Activated CD4-positive, alpha-beta memory T cell treated with anti-CD3 and anti-CD28 coated beads for 36 hours (primary cell): Measurements from ENCODE around the gene ADAMTSL3. TPM values are rescaled to one million over a fixed set of nuclear protein-coding genes. Genes with fewer than 3 reads are reported as not detected.
A peak's percentile ranks its signal among the peaks of the same experiment; 100 is the strongest.

Experiments used
- CTCF ChIA-PET: fragments of 350-600 bp; sonication (Branson Sonifier 250); formaldehyde crosslinking; loops from one replicate; lab custom pipeline; 2021; ENCODE audit warnings: antibody characterized with exemption, inconsistent platforms; lab: Charles Lee
- POLR2A ChIA-PET: fragments of 350-600 bp; sonication (Branson Sonifier 250); formaldehyde crosslinking; loops from one replicate; lab custom pipeline; 2021; ENCODE audit warnings: antibody characterized with exemption; lab: Charles Lee
- DNase-seq: peaks from one replicate; pipeline ENCODE4 v3.0.0-alpha.2; 2020
- H3K27ac Mint-ChIP-seq: one replicate; pipeline ENCODE4 v1.8.0; 2021; ENCODE audit warnings: mixed read lengths
- H3K27me3 Mint-ChIP-seq: one replicate; pipeline ENCODE4 v1.8.0; 2021; ENCODE audit warnings: mixed read lengths
- H3K36me3 Mint-ChIP-seq: one replicate; pipeline ENCODE4 v1.8.0; 2021; ENCODE audit warnings: mixed read lengths
- H3K4me1 Mint-ChIP-seq: one replicate; pipeline ENCODE4 v1.8.0; 2021; ENCODE audit warnings: low read depth, mixed read lengths
- H3K4me3 Mint-ChIP-seq: one replicate; pipeline ENCODE4 v1.8.0; 2021; ENCODE audit warnings: mild to moderate bottlenecking, mixed read lengths
- H3K9me3 Mint-ChIP-seq: one replicate; pipeline ENCODE4 v1.8.0; 2021; ENCODE audit warnings: mixed read lengths
- intact Hi-C: fragments of 100-400 bp; cut with micrococcal nuclease; formaldehyde crosslinking; loops from one replicate; pipeline ENCODE4 v1.15.1; 2023
- total RNA-seq, 2 experiments: library from RNA; stranded (reverse); gene quantifications; one replicate each; pipeline ENCODE4 v1.2.3, GENCODE V29; 2021

ADAMTSL3 gene
- total RNA-seq, 2 experiments from 2014 or later, result not detected

DNA sequence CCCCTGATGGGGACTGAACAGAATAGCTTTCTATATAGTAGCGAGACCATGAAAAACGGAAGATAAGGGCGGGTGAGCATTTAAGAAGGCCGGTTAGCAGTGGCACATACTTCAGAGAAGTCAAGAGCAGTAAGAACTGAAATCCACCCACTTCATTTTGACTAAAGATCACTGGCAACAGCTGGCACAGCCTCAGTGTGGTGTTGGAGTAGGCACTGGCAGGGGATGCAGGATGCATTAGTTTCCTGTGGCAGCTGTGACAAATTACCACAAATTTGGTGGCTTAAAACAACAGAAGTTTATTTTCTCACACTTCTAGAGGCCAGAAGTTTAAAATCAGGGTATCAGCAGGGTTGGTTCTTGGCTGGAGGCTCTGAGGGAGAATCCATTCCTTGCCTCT lies 176.5 kb downstream of the ADAMTSL3 start:
- H3K27ac Mint-ChIP-seq, result no peak overlapping the region
- no peaks in the 10 kb centered on the region for H3K4me1 Mint-ChIP-seq
- H3K4me3 Mint-ChIP-seq, result no peak overlapping the region
- ChIA-PET POLR2A (no interaction called here), CTCF (interaction anchor here (0.5 kb wide), 1 partner anchor 15 kb away, joined by 3 read pairs; no protein-coding TSS in a partner anchor)
- H3K36me3 Mint-ChIP-seq, result no peaks in the 10 kb centered on the region
- no peaks in the 10 kb centered on the region for H3K9me3 Mint-ChIP-seq
- intact Hi-C loops, result no loop called here
- peaks cover 5% of the 10 kb centered on the region for H3K27me3 Mint-ChIP-seq
- no peak for DNase-seq

DNA sequence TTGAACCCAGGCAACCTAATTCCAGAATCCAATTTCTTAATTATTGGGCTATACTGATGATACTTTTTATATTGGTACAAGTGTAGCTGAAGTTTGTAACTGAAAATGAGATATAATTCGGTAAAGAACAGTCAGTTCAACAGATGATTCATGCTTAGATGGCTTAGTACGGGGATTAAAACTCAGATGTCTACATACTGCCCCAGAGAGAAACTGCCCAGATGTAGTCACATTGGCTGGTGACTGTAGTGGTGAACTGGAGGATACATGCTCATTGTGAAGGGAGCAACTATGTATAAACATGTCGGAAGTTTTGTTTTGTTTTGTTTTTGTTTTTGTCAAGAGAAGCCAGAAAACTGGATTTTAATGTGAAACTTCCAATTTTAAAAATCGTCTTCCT lies 179.6 kb downstream of the ADAMTSL3 start:
- ChIA-PET CTCF (no interaction called here), POLR2A (no interaction called here)
- Mint-ChIP-seq H3K36me3 (no peaks in the 10 kb centered on the region), H3K27ac (no peak overlapping the region), H3K4me3 (no peak overlapping the region), H3K27me3 (peaks cover 5% of the 10 kb centered on the region), H3K9me3 (no peaks in the 10 kb centered on the region), H3K4me1 (no peaks in the 10 kb centered on the region)
- no peak for DNase-seq
- intact Hi-C loops, result no loop called here

DNA sequence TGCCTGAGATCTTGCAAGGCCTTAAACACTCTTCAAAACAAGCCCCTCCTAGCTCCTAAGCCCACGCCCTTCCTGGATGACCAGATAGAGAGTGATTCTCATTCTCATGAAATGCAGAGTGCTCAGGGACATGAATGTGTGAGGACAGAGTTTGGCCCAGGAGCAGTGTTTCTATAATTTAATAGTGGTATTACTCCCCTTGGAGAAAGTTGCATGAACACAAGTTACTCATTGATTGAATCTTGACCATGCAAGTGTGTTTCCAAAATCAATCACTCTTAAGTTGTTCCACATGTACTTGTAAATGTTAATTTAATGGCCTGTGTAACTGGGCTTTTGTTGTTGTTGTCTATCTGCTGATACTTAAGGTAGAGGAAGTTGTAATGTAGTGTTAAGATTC lies 181.6 kb downstream of the ADAMTSL3 start:
- CTCF ChIA-PET, result no interaction called here
- no peak overlapping the region for H3K27ac Mint-ChIP-seq
- no peak overlapping the region for H3K4me3 Mint-ChIP-seq
- no peaks in the 10 kb centered on the region for H3K4me1 Mint-ChIP-seq
- no peaks in the 10 kb centered on the region for H3K9me3 Mint-ChIP-seq
- intact Hi-C loops, result no loop called here
- no peaks in the 10 kb centered on the region for H3K36me3 Mint-ChIP-seq
- POLR2A ChIA-PET, result no interaction called here
- no peak for DNase-seq
- peaks cover 7% of the 10 kb centered on the region for H3K27me3 Mint-ChIP-seq

DNA sequence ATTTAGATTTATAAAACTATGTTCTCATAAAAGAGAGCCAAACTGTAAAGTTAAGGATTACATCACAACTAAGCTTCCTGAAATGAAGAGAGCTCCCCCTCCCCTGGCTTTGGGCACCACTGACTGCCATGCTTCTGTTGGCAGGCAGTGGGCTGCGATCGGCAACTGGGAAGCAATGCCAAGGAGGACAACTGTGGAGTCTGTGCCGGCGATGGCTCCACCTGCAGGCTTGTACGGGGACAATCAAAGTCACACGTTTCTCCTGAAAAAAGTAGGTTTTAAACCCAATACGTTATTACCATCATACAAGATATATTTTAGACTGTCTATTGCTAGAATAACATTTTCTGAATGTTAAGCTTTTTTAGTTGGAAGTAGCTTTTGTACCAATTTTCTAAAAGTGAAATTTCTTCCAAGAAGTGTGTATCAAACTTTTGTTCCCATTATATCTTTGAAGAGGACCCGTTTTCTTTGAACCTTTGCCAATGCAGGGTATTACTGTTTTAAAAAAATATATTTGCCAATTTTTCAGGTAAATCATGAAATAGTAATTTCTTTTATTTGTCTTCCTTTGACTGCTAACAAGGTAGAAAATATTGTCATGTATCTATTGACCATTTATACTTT lies 184.1 kb downstream of the ADAMTSL3 start:
- intact Hi-C loops, result no loop called here
- ChIA-PET CTCF (no interaction called here), POLR2A (no interaction called here)
- H3K27me3 Mint-ChIP-seq, result peaks cover 2% of the 10 kb centered on the region
- H3K27ac Mint-ChIP-seq, result no peak overlapping the region
- no peaks in the 10 kb centered on the region for H3K36me3 Mint-ChIP-seq
- H3K9me3 Mint-ChIP-seq, result no peaks in the 10 kb centered on the region
- DNase-seq, result peak; percentile 12
- H3K4me1 Mint-ChIP-seq, result no peaks in the 10 kb centered on the region
- H3K4me3 Mint-ChIP-seq, result no peak overlapping the region

DNA sequence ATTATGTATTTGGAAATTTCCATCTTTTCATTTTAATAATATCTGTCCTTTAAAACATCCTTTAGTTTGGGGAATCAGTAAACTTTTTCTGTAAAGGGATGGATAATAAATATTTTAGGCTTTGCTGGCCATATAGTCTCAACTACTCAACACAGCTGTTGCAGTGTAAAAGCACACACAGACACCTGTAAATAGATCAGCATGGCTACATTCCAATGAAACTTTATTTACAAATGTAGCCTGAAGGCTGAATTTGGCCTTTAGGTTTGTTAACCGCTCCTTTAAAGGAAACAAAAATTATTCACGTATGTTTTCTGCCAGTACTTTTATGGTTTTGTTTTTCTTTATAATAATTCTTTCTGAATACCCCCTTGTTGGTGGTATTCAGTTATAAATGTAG lies 184.8 kb downstream of the ADAMTSL3 start:
- no peaks in the 10 kb centered on the region for H3K36me3 Mint-ChIP-seq
- CTCF ChIA-PET, result no interaction called here
- H3K9me3 Mint-ChIP-seq, result no peaks in the 10 kb centered on the region
- peaks cover 2% of the 10 kb centered on the region for H3K27me3 Mint-ChIP-seq
- POLR2A ChIA-PET, result no interaction called here
- intact Hi-C loops, result no loop called here
- H3K27ac Mint-ChIP-seq, result no peak overlapping the region
- H3K4me1 Mint-ChIP-seq, result no peaks in the 10 kb centered on the region
- no peak overlapping the region for H3K4me3 Mint-ChIP-seq
- DNase-seq, result no peak

DNA sequence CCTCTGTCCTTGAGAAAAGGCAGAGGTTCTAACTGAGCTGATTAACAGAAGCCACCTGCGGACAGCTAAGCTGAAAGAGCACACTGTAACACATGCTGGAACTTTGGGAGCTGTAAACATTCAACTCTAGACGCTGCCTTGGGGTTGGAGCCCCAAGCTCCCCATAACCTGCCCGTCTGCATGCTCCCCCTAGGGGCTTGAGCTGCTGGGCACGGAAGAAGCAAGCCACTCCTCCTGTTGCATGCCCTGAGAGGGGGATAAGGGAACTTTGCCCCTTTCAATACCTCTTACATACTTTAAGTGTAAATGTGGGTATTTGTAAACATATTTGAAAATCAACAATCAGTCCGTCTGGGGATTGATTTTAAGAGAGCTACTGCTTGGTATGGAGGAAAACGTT lies 188.4 kb downstream of the ADAMTSL3 start:
- H3K4me3 Mint-ChIP-seq, result no peak overlapping the region
- no peak overlapping the region for H3K27ac Mint-ChIP-seq
- ChIA-PET POLR2A (no interaction called here), CTCF (no interaction called here)
- H3K4me1 Mint-ChIP-seq, result no peaks in the 10 kb centered on the region
- no peaks in the 10 kb centered on the region for H3K36me3 Mint-ChIP-seq
- no peak for DNase-seq
- no peaks in the 10 kb centered on the region for H3K9me3 Mint-ChIP-seq
- intact Hi-C loops, result no loop called here
- H3K27me3 Mint-ChIP-seq, result peaks cover 2% of the 10 kb centered on the region

DNA sequence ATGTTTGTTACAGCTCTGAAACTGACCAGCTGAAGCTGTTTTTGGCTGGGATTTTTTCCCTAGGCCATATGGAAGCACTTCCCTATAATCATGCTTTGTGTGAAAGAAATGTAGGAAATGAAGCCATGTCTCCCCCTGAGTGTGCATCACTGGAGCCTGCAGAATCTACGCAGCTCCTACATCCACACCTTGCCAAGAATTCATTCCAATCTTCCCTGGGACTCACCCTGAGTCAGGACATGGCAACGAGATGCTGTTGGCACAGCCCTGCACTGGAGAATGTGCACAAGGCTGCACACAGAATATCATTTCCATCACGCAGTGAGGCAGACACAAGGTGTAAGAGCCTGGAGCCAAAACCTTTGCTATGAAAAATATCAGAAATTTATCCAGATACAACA lies 189.5 kb downstream of the ADAMTSL3 start:
- H3K9me3 Mint-ChIP-seq, result no peaks in the 10 kb centered on the region
- no peak overlapping the region for H3K27ac Mint-ChIP-seq
- DNase-seq, result no peak
- no peak overlapping the region for H3K4me3 Mint-ChIP-seq
- intact Hi-C loops, result no loop called here
- H3K4me1 Mint-ChIP-seq, result no peaks in the 10 kb centered on the region
- peaks cover 2% of the 10 kb centered on the region for H3K27me3 Mint-ChIP-seq
- CTCF ChIA-PET, result no interaction called here
- H3K36me3 Mint-ChIP-seq, result no peaks in the 10 kb centered on the region
- POLR2A ChIA-PET, result no interaction called here

DNA sequence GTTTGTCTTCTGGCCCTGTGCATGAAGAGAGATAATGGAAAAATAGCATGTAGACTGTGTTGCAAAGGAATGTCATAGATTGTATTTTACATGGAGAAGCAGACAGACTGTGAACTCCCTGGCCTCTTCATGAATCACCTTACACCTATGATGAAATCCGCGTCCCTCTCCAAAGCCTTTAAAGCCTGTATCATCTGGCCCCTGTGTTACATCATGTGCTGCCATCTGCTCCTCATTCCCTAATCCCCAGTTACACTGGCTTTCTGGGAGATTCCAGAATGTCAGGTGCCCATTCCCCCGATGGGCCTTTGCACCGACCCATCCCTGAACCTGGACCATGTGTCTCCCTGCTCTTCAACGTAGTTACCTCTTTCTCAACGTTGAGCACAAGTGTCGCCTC lies 190.8 kb downstream of the ADAMTSL3 start:
- no peak overlapping the region for H3K4me3 Mint-ChIP-seq
- POLR2A ChIA-PET, result no interaction called here
- H3K27ac Mint-ChIP-seq, result no peak overlapping the region
- H3K27me3 Mint-ChIP-seq, result no peaks in the 10 kb centered on the region
- no peak for DNase-seq
- intact Hi-C loops, result no loop called here
- H3K36me3 Mint-ChIP-seq, result no peaks in the 10 kb centered on the region
- H3K9me3 Mint-ChIP-seq, result no peaks in the 10 kb centered on the region
- CTCF ChIA-PET, result no interaction called here
- no peaks in the 10 kb centered on the region for H3K4me1 Mint-ChIP-seq

DNA sequence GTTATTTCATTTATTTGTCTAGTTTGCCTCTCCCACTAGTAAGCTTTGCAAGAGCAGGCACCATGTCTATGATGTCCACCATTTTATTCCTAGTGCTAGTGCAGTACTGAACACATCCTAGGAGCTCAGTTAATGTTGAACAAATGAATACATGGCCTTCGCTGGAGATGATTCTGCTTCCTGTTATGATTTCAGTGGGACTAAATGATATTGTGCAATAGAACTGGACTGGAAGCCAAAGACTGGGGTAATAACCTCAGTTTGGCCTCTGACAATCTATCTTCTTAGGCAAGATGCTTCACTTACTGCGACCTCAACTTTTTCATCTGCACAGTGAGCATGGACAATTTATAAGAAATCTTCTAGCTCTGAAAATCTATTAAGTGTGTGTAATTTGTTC lies 191.3 kb downstream of the ADAMTSL3 start:
- ChIA-PET CTCF (no interaction called here), POLR2A (no interaction called here)
- DNase-seq, result no peak
- intact Hi-C loops, result no loop called here
- no peaks in the 10 kb centered on the region for H3K36me3 Mint-ChIP-seq
- no peaks in the 10 kb centered on the region for H3K9me3 Mint-ChIP-seq
- no peaks in the 10 kb centered on the region for H3K4me1 Mint-ChIP-seq
- no peak overlapping the region for H3K27ac Mint-ChIP-seq
- H3K4me3 Mint-ChIP-seq, result no peak overlapping the region
- no peaks in the 10 kb centered on the region for H3K27me3 Mint-ChIP-seq

DNA sequence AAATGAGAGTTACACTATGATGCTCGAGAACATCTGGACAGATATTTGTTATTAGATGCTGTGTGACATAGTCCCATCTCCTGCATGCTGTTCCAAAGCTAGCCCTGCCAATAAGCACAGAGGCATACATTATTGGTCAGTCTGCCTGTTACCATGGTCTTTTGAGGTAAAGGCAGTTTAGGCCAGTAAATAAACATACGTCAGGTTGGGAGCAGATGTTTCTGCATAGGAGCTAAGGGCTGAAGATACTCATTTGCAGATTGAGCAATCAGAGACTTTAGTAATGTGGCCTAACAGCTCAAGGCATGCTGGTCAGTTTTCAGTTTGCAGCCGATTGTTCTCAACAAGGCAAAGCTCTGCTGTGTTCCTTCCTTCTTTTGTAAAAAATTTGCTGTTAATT lies 192.9 kb downstream of the ADAMTSL3 start:
- no peak overlapping the region for H3K27ac Mint-ChIP-seq
- intact Hi-C loops, result no loop called here
- no peaks in the 10 kb centered on the region for H3K27me3 Mint-ChIP-seq
- no peaks in the 10 kb centered on the region for H3K9me3 Mint-ChIP-seq
- no peaks in the 10 kb centered on the region for H3K4me1 Mint-ChIP-seq
- ChIA-PET POLR2A (no interaction called here), CTCF (no interaction called here)
- H3K36me3 Mint-ChIP-seq, result no peaks in the 10 kb centered on the region
- DNase-seq, result no peak
- no peak overlapping the region for H3K4me3 Mint-ChIP-seq

DNA sequence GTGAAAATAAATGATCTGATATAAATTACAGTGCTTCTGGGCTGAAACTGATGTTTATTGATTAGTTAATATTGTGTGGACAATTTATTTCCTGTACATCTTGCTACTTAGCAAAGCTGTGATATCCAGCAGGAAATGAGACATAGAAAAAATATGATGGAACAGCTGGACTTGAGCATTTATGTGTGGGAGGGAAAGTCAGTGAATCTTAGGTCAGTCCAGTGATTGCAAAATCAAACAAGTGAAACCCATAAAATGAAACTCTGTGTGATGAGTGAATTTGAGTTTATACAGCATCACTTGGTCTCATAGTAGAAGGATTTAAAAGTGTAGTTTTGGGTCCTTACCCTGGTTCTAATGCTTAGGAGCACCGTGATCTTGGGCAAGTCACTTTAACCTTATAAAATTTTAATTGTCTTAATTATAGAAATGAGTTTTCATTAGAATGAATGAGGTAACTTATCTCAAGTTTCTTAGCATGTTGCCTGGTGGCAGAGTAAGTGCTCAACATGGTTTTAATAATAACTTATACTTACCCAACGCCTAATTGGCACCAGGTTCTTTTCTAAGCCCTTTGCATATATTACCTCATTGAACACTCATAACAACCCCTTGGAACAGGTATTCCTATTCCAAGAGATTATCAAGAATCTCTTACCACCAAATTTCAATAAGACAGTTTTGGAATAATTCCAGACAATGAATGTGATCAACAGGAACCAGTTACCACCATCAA lies 194.6 kb downstream of the ADAMTSL3 start:
- no peaks in the 10 kb centered on the region for H3K27me3 Mint-ChIP-seq
- H3K27ac Mint-ChIP-seq, result no peak overlapping the region
- CTCF ChIA-PET, result no interaction called here
- intact Hi-C loops, result no loop called here
- no peaks in the 10 kb centered on the region for H3K36me3 Mint-ChIP-seq
- DNase-seq, result no peak
- POLR2A ChIA-PET, result no interaction called here
- H3K4me1 Mint-ChIP-seq, result no peaks in the 10 kb centered on the region
- no peak overlapping the region for H3K4me3 Mint-ChIP-seq
- H3K9me3 Mint-ChIP-seq, result no peaks in the 10 kb centered on the region

DNA sequence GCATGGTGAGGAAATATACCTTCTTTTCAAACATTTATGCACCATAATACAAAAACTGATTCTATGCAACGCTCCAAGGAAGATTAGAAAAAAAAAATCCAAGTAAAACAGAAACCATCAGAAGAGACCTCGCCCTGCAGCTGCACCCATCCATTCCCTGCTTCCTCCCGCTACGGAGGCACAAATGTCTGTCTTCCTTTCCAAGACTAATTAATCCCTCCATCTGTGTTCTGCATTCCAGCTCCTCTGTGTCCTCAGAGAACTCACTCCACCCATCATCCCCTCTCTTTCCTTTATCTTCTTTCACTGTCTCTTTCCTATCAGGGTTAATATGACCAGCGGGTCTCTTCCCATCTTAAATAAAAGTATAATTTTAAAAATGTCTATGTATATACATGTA lies 196.1 kb downstream of the ADAMTSL3 start:
- H3K27ac Mint-ChIP-seq, result no peak overlapping the region
- no peak overlapping the region for H3K4me3 Mint-ChIP-seq
- H3K4me1 Mint-ChIP-seq, result no peaks in the 10 kb centered on the region
- no peak for DNase-seq
- no peaks in the 10 kb centered on the region for H3K36me3 Mint-ChIP-seq
- intact Hi-C loops, result no loop called here
- CTCF ChIA-PET, result no interaction called here
- H3K9me3 Mint-ChIP-seq, result no peaks in the 10 kb centered on the region
- POLR2A ChIA-PET, result no interaction called here
- H3K27me3 Mint-ChIP-seq, result no peaks in the 10 kb centered on the region
